BLaER1 (cell line): ENCODE measurements around the gene PLEKHG5.

Source experiments
- H3K27ac ChIP-seq: shearing (Covaris generic); formaldehyde crosslinking; 2 replicates; pipeline ENCODE4 v1.8.1; 2022
- H3K27me3 ChIP-seq: shearing (Covaris generic); formaldehyde crosslinking; 2 replicates; pipeline ENCODE4 v1.8.1; 2022
- H3K36me3 ChIP-seq: shearing (Covaris generic); formaldehyde crosslinking; 2 replicates; pipeline ENCODE4 v1.8.1; 2022
- H3K4me1 ChIP-seq: shearing (Covaris generic); formaldehyde crosslinking; 2 replicates; pipeline ENCODE4 v1.8.1; 2022
- H3K4me2 ChIP-seq: shearing (Covaris generic); formaldehyde crosslinking; 2 replicates; pipeline ENCODE4 v1.8.1; 2022
- H3K4me3 ChIP-seq: shearing (Covaris generic); formaldehyde crosslinking; 2 replicates; pipeline ENCODE4 v1.8.1; 2022
- H3K9ac ChIP-seq: shearing (Covaris generic); formaldehyde crosslinking; 2 replicates; pipeline ENCODE4 v1.8.1; 2022
- H3K9me3 ChIP-seq: shearing (Covaris generic); formaldehyde crosslinking; 2 replicates; pipeline ENCODE4 v1.8.1; 2022
- H4K20me1 ChIP-seq: shearing (Covaris generic); formaldehyde crosslinking; 2 replicates; pipeline ENCODE4 v1.8.1; 2022
- Cebpa-rat ChIP-seq: shearing (Covaris generic); IDR thresholded peaks from 2 replicates; pipeline ENCODE4 v1.8.1; 2022

Gene PLEKHG5

DNA sequence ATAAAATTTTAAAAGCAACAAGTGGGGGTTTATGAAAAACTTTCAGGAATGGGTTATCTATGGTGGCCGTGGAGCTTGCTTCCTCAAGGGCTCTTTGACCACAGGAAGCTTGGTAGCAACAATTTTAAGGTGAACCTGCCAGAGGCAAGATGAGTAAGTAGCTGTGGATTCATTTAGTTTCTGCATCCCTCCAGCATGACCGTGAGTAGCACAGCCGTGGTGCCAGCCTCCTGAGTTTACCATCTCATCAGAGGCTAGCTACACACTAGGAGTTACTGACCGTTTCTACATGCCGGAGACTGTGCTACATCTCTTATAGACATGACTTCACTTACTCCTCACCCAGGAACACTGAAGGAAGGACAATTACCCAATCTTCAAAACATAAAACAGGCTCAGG, 30.1 kb upstream of the PLEKHG5 start:
- no peaks in the 10 kb centered on the region for H3K9me3 ChIP-seq
- H3K4me2 ChIP-seq, result no peak overlapping the region
- no peak overlapping the region for H3K4me3 ChIP-seq
- H3K36me3 ChIP-seq, result peaks cover 43% of the 10 kb centered on the region
- H3K27me3 ChIP-seq, result no peaks in the 10 kb centered on the region
- TF ChIP-seq Cebpa-rat, result no peak
- H3K4me1 ChIP-seq, result peaks cover 21% of the 10 kb centered on the region
- H3K9ac ChIP-seq, result no peak overlapping the region
- H3K27ac ChIP-seq, result no peak overlapping the region
- H4K20me1 ChIP-seq, result peaks cover 37% of the 10 kb centered on the region

DNA sequence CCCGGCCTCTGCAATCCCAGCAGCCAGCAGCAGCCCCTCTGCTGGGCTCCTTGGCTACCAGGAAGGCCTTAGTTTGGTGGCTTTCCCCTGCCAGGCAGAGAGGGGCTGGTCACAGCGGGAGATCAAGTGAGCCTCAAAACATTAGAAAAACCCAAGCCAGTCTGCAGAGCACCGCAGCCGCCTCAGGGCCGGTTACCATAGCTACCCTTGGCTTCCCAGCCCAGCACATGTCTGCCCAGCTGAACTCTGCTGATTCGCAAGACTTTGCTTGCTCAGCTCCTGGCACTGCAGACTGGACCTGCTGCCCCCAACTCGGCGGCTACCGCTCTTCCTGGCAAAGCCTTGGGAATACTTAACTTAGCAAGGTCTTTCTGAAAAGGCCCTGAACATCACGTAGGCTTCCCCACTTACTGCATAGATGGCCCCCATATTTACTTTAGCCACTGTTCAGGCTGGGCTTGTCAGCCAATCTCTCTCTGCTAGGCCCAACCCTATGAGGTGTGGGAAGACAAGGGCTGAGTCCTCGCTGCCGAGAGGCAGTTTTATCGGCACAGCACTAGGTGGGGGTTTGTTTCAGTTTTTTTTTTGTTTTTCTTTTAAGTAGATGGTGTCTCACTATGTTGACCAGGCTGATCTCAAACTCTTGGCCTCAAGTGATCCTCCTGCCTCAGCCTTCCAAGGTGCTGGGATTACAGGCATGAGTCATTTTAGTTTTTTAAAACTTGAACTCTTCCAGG, 28.6 kb upstream of the PLEKHG5 start:
- H3K27me3 ChIP-seq, result no peaks in the 10 kb centered on the region
- H4K20me1 ChIP-seq, result peaks cover 37% of the 10 kb centered on the region; the same call in 1 of the 2 replicates
- peak overlapping the region; percentile 77 for H3K4me2 ChIP-seq
- H3K36me3 ChIP-seq, result peaks cover 28% of the 10 kb centered on the region
- no peak for TF ChIP-seq Cebpa-rat
- H3K4me3 ChIP-seq, result no peak overlapping the region
- no peak overlapping the region for H3K27ac ChIP-seq
- no peaks in the 10 kb centered on the region for H3K9me3 ChIP-seq
- H3K9ac ChIP-seq, result 0 out of 2 replicates have a peak overlapping the region, but pooled peaks have one; percentile 28
- peaks cover 21% of the 10 kb centered on the region for H3K4me1 ChIP-seq

DNA sequence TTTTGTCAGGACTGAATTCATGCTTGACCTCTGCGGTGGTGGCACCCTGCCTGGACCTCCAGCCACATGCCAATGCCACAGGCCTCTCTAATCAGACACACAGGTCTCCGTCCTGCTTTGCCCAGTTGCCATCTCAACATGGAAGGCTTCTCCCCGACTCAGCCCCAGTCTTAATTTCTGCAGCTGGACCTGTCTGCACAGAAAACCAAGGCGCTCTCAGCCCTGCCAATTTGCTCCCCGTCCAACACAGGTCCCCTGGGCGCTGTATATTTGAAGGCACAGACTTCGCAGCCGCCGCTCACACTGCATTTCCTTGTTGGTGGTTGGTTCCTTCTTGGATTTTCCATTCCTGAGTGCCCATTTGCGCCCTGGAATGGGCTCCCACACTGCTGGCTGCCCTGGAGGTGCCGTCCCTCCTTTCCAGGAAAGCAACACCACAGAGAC, 28.0 kb upstream of the PLEKHG5 start:
- TF ChIP-seq Cebpa-rat, result no peak
- no peak overlapping the region for H3K27ac ChIP-seq

DNA sequence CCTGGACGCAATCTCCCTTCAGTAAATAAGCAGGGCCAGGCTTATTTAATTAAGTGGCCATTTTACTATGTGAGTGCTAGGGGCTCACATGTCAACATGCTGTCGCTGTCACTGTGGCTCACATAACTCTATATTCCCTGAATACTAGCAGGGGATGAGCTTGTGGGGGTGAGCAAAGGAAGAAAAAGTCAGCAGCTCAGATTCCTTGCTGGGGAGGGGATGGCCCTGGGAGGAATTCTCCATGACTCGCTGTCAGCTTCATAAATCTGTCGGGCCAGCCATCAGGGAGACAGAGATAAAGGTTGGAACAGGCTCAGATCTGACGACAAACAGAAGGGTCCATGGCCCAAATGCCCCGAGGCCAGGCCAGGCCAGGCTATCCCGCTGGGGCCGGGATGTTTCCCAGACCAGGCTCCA, 26.0 kb upstream of the PLEKHG5 start:
- Histone ChIP-seq H3K4me3 (no peak overlapping the region), H3K4me2 (no peak overlapping the region), H4K20me1 (peaks cover 20% of the 10 kb centered on the region; the same call in 1 of the 2 replicates), H3K9me3 (no peaks in the 10 kb centered on the region), H3K4me1 (peaks cover 21% of the 10 kb centered on the region), H3K36me3 (peaks cover 7% of the 10 kb centered on the region), H3K9ac (no peak overlapping the region), H3K27me3 (no peaks in the 10 kb centered on the region), H3K27ac (no peak overlapping the region)
- TF ChIP-seq Cebpa-rat, result no peak

More for the DNA sequence above, 28.0 kb upstream of the PLEKHG5 start:
- H4K20me1 ChIP-seq, result peaks cover 36% of the 10 kb centered on the region; the same call in 1 of the 2 replicates
- H3K9ac ChIP-seq, result 0 out of 2 replicates have a peak overlapping the region, but pooled peaks have one; percentile 28
- peaks cover 21% of the 10 kb centered on the region for H3K4me1 ChIP-seq
- peak overlapping the region; percentile 77 for H3K4me2 ChIP-seq
- H3K36me3 ChIP-seq, result peaks cover 22% of the 10 kb centered on the region
- H3K27me3 ChIP-seq, result no peaks in the 10 kb centered on the region
- no peak overlapping the region for H3K4me3 ChIP-seq
- H3K9me3 ChIP-seq, result no peaks in the 10 kb centered on the region

DNA sequence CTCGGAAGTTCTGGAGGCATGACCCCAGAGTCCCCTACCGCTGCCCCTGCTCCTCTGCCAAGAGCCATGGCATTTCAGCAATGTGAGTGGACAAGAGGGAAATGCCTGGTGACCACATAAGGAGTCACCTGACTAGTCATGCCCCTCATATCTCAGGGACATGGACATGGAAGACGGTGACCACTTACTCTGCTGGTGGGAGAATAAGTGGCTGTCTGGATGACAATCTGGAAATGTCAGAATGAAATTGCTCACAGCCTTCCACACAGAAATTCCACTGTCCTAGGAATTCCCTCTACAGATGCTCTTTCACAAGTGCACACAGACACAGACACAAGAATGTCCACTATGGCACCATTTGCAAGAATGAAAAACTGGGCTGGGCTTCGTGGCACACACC, 24.3 kb upstream of the PLEKHG5 start:
- Histone ChIP-seq H3K4me2 (no peak overlapping the region), H4K20me1 (peaks cover 17% of the 10 kb centered on the region; the same call in 1 of the 2 replicates), H3K9ac (no peak overlapping the region), H3K4me1 (peaks cover 29% of the 10 kb centered on the region), H3K9me3 (no peaks in the 10 kb centered on the region), H3K36me3 (no peaks in the 10 kb centered on the region), H3K4me3 (no peak overlapping the region), H3K27me3 (no peaks in the 10 kb centered on the region), H3K27ac (no peak overlapping the region)
- no peak for TF ChIP-seq Cebpa-rat

DNA sequence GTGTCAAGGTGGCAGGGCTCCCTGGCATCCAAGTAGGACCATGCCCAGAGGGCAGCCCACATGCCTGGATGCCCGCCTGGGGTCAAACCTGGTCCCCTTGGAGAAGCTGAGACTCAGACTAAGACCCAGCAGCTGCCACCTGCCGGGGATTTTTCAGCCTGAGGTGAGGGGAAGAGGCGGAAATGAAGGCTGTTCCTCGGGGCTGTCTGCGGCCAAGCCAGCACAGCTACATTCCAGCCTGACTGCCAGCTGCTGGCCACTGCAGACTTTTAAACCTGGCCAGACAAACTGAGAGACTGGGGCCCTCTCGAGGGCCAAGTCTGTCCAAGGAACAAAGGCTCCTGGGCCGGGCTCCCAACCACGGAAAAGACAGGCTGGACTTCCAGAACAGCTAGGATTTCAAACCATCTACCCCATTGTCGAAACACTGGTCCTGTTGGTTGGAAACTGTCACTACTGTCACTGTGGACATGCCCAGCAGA, 21.9 kb upstream of the PLEKHG5 start:
- no peak for TF ChIP-seq Cebpa-rat
- Histone ChIP-seq H3K27ac (no peak overlapping the region), H3K4me2 (no peak overlapping the region), H3K9ac (no peak overlapping the region), H3K4me3 (no peak overlapping the region), H3K4me1 (peaks cover 32% of the 10 kb centered on the region), H3K27me3 (no peaks in the 10 kb centered on the region), H4K20me1 (no peaks in the 10 kb centered on the region), H3K9me3 (no peaks in the 10 kb centered on the region), H3K36me3 (no peaks in the 10 kb centered on the region)

DNA sequence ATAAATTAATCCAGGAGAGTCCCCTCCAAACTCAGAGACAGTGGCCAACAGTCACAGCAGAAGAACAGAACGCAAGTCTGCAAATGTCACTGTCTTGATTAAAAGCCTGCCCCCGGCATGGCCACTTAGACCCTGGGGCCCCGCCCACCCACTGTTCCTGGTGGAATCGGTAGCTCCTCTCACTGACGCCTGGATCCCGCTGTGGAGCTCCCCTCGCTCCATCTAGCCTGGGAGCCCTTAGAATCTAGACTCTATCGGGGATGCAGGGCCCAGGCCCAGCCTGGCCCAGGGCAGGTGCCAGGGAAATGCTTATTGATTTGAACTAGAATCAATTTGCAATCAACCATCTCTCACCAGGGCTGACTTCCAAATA, 21.4 kb upstream of the PLEKHG5 start:
- Histone ChIP-seq H3K27ac (no peak overlapping the region), H3K9me3 (no peaks in the 10 kb centered on the region), H3K36me3 (no peaks in the 10 kb centered on the region), H3K4me2 (no peak overlapping the region), H4K20me1 (no peaks in the 10 kb centered on the region), H3K4me1 (peaks cover 37% of the 10 kb centered on the region), H3K4me3 (no peak overlapping the region), H3K27me3 (no peaks in the 10 kb centered on the region), H3K9ac (no peak overlapping the region)
- TF ChIP-seq Cebpa-rat, result no peak

DNA sequence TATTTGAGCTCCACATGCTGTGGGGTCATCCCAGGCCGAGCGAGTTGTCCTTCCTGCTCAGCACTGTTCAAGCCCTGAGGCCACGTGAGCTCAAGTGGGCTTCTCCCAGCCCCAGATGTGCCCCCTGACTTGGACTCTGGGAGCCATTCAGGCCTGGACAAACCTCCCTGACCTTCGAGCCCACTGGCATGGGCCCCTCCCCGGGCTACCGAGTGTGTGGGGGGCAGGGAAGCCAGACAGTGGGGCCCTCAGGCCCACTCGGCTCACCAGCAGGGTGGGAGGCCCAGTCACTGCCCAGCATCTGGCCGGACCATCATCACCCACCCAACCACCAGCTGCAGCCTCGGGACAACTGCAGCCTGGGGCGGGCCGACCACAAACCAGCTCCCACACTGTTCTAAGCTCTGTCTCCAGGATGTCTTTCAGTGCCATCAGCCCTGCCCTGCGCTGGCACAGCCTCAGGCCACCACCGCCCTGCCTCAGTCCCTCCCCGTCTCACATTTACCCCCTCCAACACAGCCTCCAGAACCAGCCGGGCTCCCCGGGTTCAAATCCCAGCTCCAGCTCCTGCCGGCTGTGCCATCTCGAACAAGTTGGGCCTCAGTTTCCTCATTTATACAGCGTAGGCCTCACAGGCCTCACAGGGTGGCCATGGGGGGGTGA, 20.9 kb upstream of the PLEKHG5 start:
- Histone ChIP-seq H3K9me3 (no peaks in the 10 kb centered on the region), H3K36me3 (no peaks in the 10 kb centered on the region), H3K4me1 (peaks cover 42% of the 10 kb centered on the region), H4K20me1 (no peaks in the 10 kb centered on the region), H3K27me3 (no peaks in the 10 kb centered on the region), H3K4me3 (no peak overlapping the region), H3K9ac (no peak overlapping the region), H3K4me2 (no peak overlapping the region), H3K27ac (no peak overlapping the region; the same call in 1 of the 2 replicates)
- TF ChIP-seq Cebpa-rat, result no peak

DNA sequence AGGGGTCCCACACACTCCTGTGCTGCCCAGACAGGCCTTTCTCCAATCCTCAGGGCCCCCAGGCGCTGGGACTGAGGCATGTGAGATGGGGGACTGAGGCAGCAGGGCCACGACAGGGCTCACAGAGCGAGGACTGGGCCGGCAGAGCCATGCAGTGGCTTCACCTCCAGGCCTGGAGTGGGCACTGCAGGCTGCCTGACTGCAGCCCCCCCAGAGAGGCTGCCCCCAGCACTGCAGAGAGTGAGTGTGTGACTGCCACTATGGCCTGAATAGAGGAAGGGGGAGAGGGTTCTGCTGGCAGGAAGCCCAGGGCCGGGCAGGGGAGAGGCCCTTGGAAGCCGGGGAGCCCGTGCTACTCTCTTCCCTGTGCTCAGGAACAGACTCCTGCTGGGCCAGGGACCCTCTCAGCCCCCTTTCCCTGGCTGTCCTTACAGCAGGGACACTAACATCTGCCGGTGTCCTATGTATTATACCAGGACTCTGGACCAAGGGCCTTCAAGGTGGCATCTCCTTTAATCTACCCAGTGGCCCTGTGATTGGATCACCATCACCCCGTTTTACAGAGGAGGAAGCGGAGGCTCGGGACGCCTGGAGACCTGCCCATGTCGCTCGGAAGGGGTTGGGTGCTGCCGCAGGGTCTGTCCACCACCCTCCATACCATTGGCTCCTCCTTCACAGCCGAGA, 20.2 kb upstream of the PLEKHG5 start:
- Histone ChIP-seq H3K9me3 (no peaks in the 10 kb centered on the region), H3K27ac (no peak overlapping the region; the same call in 1 of the 2 replicates), H3K4me3 (no peak overlapping the region), H3K4me1 (peaks cover 49% of the 10 kb centered on the region), H3K9ac (no peak overlapping the region), H3K36me3 (no peaks in the 10 kb centered on the region), H4K20me1 (no peaks in the 10 kb centered on the region), H3K27me3 (no peaks in the 10 kb centered on the region), H3K4me2 (no peak overlapping the region)
- no peak for TF ChIP-seq Cebpa-rat
